ENCODE results near the gene C3orf52.

GRCh38 chr3:112083239-112083638, 3.0 kb upstream of the C3orf52 start:
- TF ChIP-seq EZH2 (IDR thresholded peaks at IDR 0.05; ENCODE audit: borderline replicate concordance, low read depth, low read length, severe bottlenecking) (no peak), CTCF (IDR thresholded peaks at IDR 0.05; ENCODE audit: borderline replicate concordance, extremely low read depth, low read length, poor library complexity, severe bottlenecking) (no peak)
